Measurements from ENCODE around the gene OPA1. TPM values are rescaled to one million over a fixed set of nuclear protein-coding genes. Genes with fewer than 3 reads are reported as not detected.

Gene OPA1
- total and polyA plus RNA-seq, 2 of the 13 experiments (the other 11 are each of a cell fraction or from before 2014, with no cell fraction given) = 26.7 to 78.5 TPM

GRCh38 chr3:193744822-193745684 is 152.0 kb downstream of the OPA1 start (continued):
- TF ChIP-seq IKZF5 (CRISPR knock-in tag; IDR thresholded peaks at IDR 0.05) (no peak; the same call in 1 of the 2 replicates), ZNF503 (CRISPR knock-in tag; IDR thresholded peaks at IDR 0.05) (no peak), HOXA3 (CRISPR knock-in tag; IDR thresholded peaks at IDR 0.05) (peak; percentile 64), ZNF263 (CRISPR knock-in tag; IDR thresholded peaks at IDR 0.05) (no peak), ZNF883 (CRISPR knock-in tag; IDR thresholded peaks at IDR 0.05; ENCODE audit: not compliant biosample characterization) (no peak), GFI1 (CRISPR knock-in tag; IDR thresholded peaks at IDR 0.05; ENCODE audit: borderline replicate concordance) (no peak), ZNF501 (CRISPR knock-in tag; IDR thresholded peaks at IDR 0.05) (peak; percentile 68), MAFK (conservative IDR thresholded peaks at IDR 0.05 in 1 of 2, IDR thresholded peaks at IDR 0.05 in 1 of 2; ENCODE audit: low read length in 2 of 2) (peak; percentile 39 to 67; a peak in 3 of 4 replicates), CEBPB (IDR thresholded peaks at IDR 0.05; ENCODE audit: borderline replicate concordance, low read depth, low read length) (peak; percentile 63; the same call in 1 of the 2 replicates), ZNF567 (CRISPR knock-in tag; IDR thresholded peaks at IDR 0.05; ENCODE audit: borderline replicate concordance) (0 out of 2 replicates have a peak, but pooled peaks have one; percentile 50), PHF21A (CRISPR knock-in tag; IDR thresholded peaks at IDR 0.05) (peak; percentile 37; the same call in 1 of the 2 replicates), ZBTB26 (CRISPR knock-in tag; IDR thresholded peaks at IDR 0.05; ENCODE audit: borderline replicate concordance) (0 out of 2 replicates have a peak, but pooled peaks have one; percentile 26)
- TF ChIP-seq, protein P1, sequence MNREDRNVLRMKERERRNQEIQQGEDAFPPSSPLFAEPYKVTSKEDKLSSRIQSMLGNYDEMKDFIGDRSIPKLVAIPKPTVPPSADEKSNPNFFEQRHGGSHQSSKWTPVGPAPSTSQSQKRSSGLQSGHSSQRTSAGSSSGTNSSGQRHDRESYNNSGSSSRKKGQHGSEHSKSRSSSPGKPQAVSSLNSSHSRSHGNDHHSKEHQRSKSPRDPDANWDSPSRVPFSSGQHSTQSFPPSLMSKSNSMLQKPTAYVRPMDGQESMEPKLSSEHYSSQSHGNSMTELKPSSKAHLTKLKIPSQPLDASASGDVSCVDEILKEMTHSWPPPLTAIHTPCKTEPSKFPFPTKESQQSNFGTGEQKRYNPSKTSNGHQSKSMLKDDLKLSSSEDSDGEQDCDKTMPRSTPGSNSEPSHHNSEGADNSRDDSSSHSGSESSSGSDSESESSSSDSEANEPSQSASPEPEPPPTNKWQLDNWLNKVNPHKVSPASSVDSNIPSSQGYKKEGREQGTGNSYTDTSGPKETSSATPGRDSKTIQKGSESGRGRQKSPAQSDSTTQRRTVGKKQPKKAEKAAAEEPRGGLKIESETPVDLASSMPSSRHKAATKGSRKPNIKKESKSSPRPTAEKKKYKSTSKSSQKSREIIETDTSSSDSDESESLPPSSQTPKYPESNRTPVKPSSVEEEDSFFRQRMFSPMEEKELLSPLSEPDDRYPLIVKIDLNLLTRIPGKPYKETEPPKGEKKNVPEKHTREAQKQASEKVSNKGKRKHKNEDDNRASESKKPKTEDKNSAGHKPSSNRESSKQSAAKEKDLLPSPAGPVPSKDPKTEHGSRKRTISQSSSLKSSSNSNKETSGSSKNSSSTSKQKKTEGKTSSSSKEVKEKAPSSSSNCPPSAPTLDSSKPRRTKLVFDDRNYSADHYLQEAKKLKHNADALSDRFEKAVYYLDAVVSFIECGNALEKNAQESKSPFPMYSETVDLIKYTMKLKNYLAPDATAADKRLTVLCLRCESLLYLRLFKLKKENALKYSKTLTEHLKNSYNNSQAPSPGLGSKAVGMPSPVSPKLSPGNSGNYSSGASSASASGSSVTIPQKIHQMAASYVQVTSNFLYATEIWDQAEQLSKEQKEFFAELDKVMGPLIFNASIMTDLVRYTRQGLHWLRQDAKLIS (CRISPR knock-in tag; IDR thresholded peaks at IDR 0.05) = 0 out of 2 replicates have a peak, but pooled peaks have one; percentile 21
- TF ChIP-seq, protein P2, sequence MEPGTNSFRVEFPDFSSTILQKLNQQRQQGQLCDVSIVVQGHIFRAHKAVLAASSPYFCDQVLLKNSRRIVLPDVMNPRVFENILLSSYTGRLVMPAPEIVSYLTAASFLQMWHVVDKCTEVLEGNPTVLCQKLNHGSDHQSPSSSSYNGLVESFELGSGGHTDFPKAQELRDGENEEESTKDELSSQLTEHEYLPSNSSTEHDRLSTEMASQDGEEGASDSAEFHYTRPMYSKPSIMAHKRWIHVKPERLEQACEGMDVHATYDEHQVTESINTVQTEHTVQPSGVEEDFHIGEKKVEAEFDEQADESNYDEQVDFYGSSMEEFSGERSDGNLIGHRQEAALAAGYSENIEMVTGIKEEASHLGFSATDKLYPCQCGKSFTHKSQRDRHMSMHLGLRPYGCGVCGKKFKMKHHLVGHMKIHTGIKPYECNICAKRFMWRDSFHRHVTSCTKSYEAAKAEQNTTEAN (CRISPR knock-in tag; conservative IDR thresholded peaks at IDR 0.05) = 0 out of 2 replicates have a peak, but pooled peaks have one; percentile 14
- TF ChIP-seq, protein P3, sequence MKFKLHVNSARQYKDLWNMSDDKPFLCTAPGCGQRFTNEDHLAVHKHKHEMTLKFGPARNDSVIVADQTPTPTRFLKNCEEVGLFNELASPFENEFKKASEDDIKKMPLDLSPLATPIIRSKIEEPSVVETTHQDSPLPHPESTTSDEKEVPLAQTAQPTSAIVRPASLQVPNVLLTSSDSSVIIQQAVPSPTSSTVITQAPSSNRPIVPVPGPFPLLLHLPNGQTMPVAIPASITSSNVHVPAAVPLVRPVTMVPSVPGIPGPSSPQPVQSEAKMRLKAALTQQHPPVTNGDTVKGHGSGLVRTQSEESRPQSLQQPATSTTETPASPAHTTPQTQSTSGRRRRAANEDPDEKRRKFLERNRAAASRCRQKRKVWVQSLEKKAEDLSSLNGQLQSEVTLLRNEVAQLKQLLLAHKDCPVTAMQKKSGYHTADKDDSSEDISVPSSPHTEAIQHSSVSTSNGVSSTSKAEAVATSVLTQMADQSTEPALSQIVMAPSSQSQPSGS (CRISPR knock-in tag; IDR thresholded peaks at IDR 0.05) = peak; percentile 47; the same call in 1 of the 2 replicates
